Activated naive CD4-positive, alpha-beta T cell treated with Interleukin-2 at 50 U/mL for 16 hours (primary cell): Measurements from ENCODE around the gene RPL36AL.
A peak's percentile ranks its signal among the peaks of the same experiment; 100 is the strongest.
"Not testable (repeated sequence)": the region's sequence is repeated elsewhere in the genome, so short reads cannot be mapped to it uniquely, and the experiment has no call there.

Source experiments
- DNase-seq: peaks from one replicate; pipeline ENCODE4 v3.0.0-alpha.2; 2020

Gene RPL36AL

DNA sequence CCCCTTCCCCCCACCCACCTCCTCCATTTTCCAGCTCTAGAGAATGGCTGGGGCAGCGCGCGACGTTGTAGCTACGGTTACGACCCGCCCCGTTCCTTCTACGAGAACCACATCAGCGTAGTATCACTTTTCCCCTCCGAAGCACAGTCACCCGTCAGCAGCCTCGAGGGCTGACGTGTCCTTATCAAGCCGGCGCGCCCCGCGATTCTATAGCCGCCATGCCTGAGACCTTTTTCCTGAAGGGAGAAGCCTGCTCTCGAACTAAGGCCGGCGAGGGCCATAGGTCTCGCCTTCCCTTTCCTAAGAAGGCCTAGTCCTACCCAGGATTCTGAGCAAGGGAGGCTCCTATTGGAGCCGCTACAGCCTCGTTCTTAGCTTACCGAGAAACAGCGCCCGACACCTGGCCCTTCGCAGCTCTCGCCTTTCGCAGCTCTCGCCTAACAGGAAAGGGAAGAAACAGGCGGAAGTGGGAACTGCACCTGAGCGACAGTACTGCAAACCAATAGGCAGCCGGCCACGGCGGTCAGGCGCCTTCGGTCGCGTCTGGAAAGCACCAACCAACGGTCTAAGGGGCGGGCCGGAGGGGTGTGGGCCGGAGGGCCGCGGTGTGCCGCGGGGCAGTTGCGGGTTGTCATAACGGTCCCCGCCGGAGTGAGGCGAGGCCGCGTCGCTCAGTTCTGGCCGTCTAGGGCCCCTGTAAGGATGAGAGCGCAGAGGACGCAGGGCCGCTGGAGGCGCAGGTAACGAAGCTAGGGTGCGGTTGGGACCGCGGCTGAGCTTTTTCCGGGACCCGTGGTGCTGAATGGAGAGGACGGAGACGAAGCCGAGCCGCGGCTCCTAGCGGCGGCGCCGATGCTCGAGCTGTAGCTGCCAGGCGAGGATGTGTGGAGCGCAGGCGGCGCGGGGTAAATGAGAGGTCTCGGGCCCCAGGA, at the start of gene RPL36AL, which contains the start of gene MGAT2:
RPL36AL (minus strand) TSS at position 445 of the 932 bp plus-strand sequence. CDS start 1,522 bp downstream, outside the sequence.
MGAT2 (plus strand) TSS at position 618 of the 932 bp plus-strand sequence. CDS start 470 bp downstream, outside the sequence.
- DNase-seq = peak; percentile 95

DNA sequence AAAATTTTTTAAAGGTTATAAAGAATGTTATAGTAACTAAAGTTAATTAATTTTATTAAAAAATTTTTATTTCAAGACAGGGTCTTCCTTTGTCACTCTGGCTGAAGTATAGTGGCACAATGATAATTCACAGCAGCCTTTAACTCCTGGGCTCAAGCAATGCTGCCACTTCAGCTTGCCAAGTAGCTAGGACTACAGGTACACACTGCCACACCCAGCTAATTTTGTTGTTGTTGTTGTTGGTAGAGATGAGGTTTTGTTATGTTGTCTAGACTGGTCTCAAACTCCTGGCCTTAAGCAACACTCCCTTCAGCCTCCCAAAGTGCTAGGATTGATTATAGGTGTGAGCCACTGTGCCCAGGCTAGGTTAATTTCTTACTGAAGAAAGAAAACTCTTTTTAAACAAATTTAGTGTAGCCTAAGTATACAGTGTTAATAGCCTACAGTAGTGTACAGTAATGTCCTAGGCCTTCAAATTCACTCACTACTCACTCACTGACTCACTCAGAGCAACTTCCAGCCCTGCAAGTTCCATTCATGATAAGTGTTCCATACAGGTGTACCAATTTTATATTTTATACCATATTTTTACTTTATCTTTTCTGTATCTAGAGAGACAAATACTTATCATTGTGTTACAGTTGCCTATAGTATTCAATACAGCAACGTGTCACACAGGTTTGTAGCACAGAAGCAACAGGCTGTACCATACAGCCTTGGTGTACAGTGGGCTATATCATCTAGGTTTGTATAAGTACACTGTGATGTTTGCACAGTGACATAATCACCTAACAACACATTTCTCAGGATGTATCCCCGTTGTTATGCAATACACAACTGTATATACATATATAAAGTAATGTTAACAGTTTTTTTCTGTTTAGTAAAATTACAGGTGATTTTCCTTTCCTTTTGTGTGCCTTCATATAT, 39.4 kb upstream of the RPL36AL start:
- DNase-seq = no peak

- not testable (repeated sequence) for DNase-seq
These were observed 37.1 kb upstream of the RPL36AL start for GRCh38 chr14:49657500-49657899.

DNA sequence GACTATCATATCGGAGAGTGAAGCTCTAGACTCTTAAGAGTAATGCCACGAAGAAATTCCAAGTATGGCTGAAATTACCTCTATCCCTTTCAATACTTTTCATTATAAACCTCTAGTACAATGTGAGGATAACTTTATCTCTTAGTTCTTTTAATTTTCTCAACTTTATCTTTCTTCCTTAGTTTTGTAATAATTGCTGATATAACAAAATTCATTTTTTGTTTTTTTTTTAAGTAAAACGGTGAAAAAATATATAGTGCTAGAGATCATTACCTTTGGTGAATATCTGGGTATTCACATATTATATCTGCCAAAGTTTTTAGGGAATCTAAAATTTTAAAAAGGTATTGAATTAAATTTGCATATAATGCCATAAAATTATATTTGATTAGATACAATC, 34.1 kb upstream of the RPL36AL start:
- no peak for DNase-seq

GRCh38 chr14:49653508-49653907, 33.1 kb upstream of the RPL36AL start:
- DNase-seq = no peak

- DNase-seq = no peak
These were observed 21.7 kb upstream of the RPL36AL start for GRCh38 chr14:49642163-49642562.

DNA sequence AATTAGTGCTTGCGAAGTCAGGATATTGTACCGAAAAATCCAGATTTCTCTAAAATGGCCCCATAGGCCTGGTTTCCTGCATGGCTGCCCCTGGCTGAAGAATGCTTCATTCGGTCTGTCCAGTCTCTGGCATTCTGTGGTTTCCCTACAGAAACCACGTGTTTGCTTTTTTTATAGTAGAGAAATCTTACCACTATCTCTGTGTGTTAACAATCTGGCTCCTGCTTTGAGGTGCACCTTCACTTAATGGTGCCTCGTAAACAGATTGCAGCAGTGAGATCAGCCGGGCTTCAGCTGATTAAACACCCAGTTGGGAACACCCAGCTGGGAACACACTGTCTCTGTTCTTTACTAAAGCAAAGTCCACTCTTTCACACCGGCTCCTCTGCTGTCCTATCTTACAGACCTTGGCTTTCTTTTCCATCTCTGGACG, 21.3 kb upstream of the RPL36AL start:
- DNase-seq = no peak

DNA sequence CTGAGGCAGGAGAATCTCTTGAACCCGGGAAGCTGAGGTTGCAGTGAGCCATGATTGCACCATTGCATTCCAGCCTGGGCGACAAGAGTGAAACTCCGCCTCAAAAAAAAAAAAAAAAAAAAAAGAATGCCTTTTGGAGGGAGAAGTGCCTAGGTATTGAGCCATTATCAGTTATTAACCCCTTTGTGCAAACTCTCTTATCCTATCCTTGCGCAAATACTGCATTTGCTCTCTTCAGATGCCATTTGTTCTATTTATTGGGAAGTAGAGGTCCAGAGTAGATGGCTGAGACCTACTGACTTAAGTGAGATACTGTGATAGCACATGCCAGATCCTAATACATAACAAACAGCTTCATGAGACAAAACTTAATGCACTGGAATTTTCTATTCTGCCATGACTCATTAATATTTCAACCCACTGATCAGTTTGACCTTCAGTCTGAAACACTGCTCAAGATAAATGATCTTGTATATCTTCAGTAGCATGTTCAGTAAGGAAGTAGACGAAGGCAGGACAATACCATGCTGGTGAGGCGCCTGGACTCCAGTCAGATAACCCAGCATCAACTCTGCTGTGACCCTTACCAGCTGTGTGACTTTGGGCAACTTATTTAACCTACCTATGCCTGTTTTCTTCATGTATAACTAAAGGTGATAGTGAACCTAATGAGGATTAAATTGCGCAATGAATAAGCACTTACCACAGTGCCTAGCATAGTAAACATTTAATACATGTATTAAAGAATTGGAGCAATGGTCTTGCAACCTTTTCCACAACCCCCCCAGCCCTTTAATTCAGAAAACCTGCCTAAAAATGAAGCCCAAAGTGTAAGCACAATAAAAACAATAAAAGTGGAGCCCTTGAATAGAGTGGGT, 20.4 kb upstream of the RPL36AL start:
- no peak for DNase-seq

GRCh38 chr14:49637534-49638078, 17.2 kb upstream of the RPL36AL start:
- DNase-seq = no peak

DNA sequence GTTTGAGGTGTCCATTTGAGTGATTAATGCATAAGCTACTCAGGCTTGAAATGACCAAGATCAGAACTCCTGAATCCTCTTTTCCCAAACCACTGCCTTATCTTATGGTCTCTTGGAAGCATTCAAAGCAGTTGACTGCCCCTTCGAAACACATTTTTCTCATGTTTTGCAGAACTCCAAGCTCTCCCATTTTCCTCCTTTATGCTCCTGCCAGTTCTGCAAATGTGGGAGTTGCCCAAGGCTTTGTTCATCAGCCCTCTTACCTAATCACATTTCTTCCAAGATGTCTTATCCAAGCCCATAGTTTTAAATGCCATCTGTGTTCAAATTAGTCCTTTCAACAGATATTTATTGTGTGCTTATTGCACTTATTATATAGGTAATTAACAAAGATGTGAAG, 16.4 kb upstream of the RPL36AL start:
- DNase-seq = no peak

- DNase-seq = peak; percentile 67
These were observed 14.3 kb upstream of the RPL36AL start, which contains the start of gene DNAAF2 for GRCh38 chr14:49634547-49635334. Gene DNAAF2, minus strand, starts transcription at chr14:49635244. Its CDS starts 95 bp downstream, at chr14:49635149.

GRCh38 chr14:49633640-49634546, 13.5 kb upstream of the RPL36AL start:
- DNase-seq = peak; percentile 95

DNA sequence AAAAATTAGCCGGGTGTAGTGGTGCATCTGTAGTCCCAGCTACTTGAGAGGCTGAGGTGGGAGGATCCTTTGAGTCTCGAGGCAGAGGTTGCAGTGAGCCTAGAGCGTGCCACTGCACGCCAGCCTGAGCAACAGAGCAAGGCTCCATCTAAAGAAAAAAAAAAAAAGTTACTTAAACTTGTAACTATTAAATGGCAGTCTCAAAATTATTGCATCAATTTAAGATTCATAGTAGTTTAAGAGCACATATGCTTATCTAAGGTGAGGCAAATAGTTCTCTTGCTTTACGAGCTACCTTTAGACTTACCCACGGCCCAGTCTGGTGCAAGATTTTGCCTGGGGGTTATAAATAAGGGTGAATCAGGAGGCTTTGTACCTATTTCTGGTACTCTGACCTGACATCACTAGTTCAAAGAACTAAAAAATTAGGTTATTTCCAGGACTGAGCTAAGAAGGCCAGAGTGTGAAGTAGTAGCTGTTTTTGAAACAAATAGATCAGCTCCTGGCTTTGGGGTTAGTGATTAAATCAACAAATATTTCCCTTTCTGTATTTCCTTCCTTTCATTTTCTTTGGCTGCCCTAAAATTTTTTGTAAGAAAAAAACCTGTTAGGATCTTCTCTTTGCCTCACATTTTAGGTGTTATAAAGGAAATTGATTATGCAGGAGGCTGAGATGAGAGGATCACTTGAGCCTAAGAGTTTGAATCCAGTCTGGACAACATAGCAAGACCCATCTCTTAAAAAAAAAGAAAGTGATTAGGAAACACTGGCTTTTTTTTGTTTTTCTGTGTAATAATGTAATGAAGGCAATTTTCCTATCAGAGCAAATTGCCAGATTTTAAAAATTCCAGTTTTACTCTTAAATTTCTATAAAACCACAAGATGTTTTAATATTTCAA, 3.8 kb upstream of the RPL36AL start:
- DNase-seq = peak; percentile 32

GRCh38 chr14:49623387-49623786, 3.0 kb upstream of the RPL36AL start:
- no peak for DNase-seq

GRCh38 chr14:49622022-49622607, 1.7 kb upstream of the RPL36AL start:
- DNase-seq = no peak

- peak; percentile 63 for DNase-seq
These were observed 872 bp upstream of the RPL36AL start for GRCh38 chr14:49621114-49621881.

- no peak for DNase-seq
These were observed 696 bp downstream of the RPL36AL start for GRCh38 chr14:49619730-49620129.
